ENCODE results near the gene CALHM1.
A peak's percentile ranks its signal among the peaks of the same experiment; 100 is the strongest.

CALHM1 gene

GRCh38 chr10:103452506-103453230 is 6.0 kb downstream of the CALHM1 start:
- TF ChIP-seq, protein P1, sequence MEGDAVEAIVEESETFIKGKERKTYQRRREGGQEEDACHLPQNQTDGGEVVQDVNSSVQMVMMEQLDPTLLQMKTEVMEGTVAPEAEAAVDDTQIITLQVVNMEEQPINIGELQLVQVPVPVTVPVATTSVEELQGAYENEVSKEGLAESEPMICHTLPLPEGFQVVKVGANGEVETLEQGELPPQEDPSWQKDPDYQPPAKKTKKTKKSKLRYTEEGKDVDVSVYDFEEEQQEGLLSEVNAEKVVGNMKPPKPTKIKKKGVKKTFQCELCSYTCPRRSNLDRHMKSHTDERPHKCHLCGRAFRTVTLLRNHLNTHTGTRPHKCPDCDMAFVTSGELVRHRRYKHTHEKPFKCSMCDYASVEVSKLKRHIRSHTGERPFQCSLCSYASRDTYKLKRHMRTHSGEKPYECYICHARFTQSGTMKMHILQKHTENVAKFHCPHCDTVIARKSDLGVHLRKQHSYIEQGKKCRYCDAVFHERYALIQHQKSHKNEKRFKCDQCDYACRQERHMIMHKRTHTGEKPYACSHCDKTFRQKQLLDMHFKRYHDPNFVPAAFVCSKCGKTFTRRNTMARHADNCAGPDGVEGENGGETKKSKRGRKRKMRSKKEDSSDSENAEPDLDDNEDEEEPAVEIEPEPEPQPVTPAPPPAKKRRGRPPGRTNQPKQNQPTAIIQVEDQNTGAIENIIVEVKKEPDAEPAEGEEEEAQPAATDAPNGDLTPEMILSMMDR (conservative IDR thresholded peaks at IDR 0.05; ENCODE audit: low read depth, low read length) = no peak
- DNase-seq (ENCODE audit: low read depth) = peak; percentile 19
- H3K4me3 ChIP-seq (ENCODE audit: low read depth, low read length) = peak overlapping the region; percentile 72

GRCh38 chr10:103451831-103452505 is 6.7 kb downstream of the CALHM1 start, which contains the start of gene CALHM2:
CALHM2 (minus strand) TSS chr10:103452370; CDS start chr10:103449941, 2,429 bp downstream.
- peak within 1 kb of the TSS; percentile 72 for H3K4me3 ChIP-seq (ENCODE audit: low read depth, low read length)
- DNase-seq (ENCODE audit: low read depth) = peak; percentile 68
- TF ChIP-seq, protein P1 (conservative IDR thresholded peaks at IDR 0.05; ENCODE audit: low read depth, low read length) = no peak

GRCh38 chr10:103451091-103451813 is 7.4 kb downstream of the CALHM1 start:
- peak; percentile 17 for DNase-seq (ENCODE audit: low read depth)
- peak overlapping the region; percentile 72 for H3K4me3 ChIP-seq (ENCODE audit: low read depth, low read length)
- TF ChIP-seq, protein P1 (conservative IDR thresholded peaks at IDR 0.05; ENCODE audit: low read depth, low read length) = no peak

DNA sequence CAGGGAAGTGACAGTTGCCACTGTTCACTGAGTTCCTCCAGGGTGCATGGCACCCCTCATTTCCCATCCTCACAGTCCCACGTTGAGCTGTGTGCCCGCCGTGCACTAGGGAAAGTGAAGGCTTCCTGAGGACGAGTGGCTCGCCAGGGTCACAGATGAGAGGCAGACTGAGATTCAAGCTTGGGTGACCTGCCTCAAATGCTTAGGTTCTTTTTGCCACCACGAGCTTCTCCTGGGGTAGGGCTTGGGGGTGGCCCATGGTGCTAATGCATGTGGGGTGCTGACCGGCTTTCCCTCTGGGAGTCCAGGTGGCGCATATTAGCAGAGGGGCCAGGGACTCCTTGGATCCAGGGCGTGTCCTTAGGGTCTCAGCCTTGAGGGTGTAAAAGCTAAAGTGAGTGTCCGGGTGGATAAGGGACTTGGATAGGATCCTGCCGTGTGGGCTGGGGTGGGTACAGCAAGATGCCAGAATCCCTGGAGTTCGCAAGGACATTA is 8.5 kb downstream of the CALHM1 start:
- DNase-seq (ENCODE audit: low read depth) = no peak
- H3K4me3 ChIP-seq (ENCODE audit: low read depth, low read length) = no peak overlapping the region
- TF ChIP-seq, protein P1 (conservative IDR thresholded peaks at IDR 0.05; ENCODE audit: low read depth, low read length) = no peak

DNA sequence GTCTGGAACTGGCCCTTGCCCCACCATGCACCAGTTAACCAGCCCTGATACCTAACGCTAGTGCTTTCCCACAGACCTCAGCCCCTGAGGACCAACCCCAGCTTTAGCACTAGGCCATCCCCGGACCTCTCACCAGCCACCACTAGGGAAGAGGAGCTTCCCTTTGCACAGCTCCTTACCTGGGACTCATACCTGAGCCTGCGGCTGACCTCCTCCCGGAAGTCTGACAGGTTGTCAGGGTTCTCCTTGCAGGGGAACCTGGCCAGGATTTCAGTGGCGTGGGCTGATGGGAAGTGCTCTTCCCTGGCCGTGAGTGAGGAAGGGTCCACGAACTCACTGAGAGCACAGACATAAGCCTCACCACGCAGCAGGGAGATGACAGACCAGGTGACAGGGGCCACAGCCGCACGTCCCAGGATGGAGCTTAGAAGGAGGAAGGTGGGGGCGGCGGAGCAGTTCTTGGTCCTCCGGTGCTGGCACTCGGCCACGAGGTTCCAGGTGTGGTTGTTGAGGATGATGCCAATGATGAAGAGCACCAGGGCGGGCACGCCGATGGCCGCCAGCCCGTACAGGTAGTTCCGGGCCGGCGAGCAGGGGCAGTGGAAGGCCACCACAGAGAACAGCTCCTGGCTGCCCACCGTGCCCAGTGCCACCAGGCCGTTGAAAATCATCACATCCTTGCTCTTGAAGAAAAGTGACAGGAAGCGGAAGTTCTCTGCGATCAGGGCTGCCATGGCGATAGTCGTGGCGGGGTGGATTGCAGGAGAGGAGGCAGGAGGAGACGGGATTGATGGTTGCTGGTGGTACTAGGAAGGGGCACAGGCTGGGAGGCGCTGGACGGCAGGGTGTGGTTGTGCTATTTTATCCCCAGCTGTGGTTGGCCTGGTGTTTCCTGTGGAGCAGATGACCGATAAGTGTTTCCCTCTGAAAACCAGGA is 9.2 kb downstream of the CALHM1 start:
- DNase-seq (ENCODE audit: low read depth) = no peak
- TF ChIP-seq, protein P1 (conservative IDR thresholded peaks at IDR 0.05; ENCODE audit: low read depth, low read length) = no peak
- H3K4me3 ChIP-seq (ENCODE audit: low read depth, low read length) = no peak overlapping the region

DNA sequence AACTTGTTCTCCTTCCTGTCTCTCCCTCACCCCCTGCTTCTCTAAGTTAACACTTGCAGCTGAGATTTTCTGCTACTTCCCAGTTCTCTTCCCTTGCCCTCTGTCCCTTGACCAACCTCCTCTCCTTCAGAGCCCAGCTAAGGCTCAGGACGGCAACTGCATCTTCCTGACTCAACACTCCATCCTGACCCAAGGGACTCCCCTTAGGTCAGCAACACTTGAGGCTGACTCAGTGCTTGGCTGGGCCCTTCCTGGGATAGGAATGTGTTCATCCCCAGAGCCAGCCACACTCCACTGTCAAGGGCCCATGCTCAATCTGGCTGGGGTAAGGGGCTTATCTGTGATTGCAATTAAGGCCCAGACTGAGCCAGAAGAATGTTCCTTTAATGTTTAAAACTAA is 10.0 kb downstream of the CALHM1 start:
- no peak overlapping the region for H3K4me3 ChIP-seq (ENCODE audit: low read depth, low read length)
- peak; percentile 81 for DNase-seq (ENCODE audit: low read depth)
- TF ChIP-seq, protein P1 (conservative IDR thresholded peaks at IDR 0.05; ENCODE audit: low read depth, low read length) = no peak

Measured in choroid plexus epithelial cell (primary cell).